Smooth muscle cell (in vitro differentiated cells): Measurements from ENCODE around the gene POMGNT2. TPM values are rescaled to one million over a fixed set of nuclear protein-coding genes. Genes with fewer than 3 reads are reported as not detected.

Experiments
- DNase-seq: peaks from one replicate; lab custom pipeline; 2025; ENCODE audit not compliant: unreplicated experiment; lab: John Stamatoyannopoulos, UW
- H2AFZ ChIP-seq: fragments of 200-600 bp; sonication (generic); 2 replicates; pipeline ENCODE4 v1.6.0; 2016; ENCODE audit warnings: antibody characterized with exemption, low read depth, mild to moderate bottlenecking
- H3F3A ChIP-seq: fragments of 200-600 bp; sonication (generic); 2 replicates; pipeline ENCODE4 v1.6.0; 2017; ENCODE audit warnings: antibody characterized with exemption, low read depth
- H3K27ac ChIP-seq: fragments of 200-600 bp; sonication (generic); 2 replicates; pipeline ENCODE4 v1.5.1; 2016; ENCODE audit warnings: low read depth, mild to moderate bottlenecking
- H3K27me3 ChIP-seq: fragments of 200-600 bp; sonication (generic); 2 replicates; pipeline ENCODE4 v1.6.1; 2016; ENCODE audit warnings: low read depth, mild to moderate bottlenecking
- H3K36me3 ChIP-seq: fragments of 200-600 bp; sonication (generic); 2 replicates; pipeline ENCODE4 v1.5.1; 2016; ENCODE audit warnings: low read depth
- H3K4me1 ChIP-seq: fragments of 200-600 bp; sonication (generic); 2 replicates; pipeline ENCODE4 v1.5.1; 2016; ENCODE audit warnings: low read depth
- H3K4me2 ChIP-seq: fragments of 200-600 bp; sonication (generic); 2 replicates; pipeline ENCODE4 v1.6.0; 2016; ENCODE audit warnings: mild to moderate bottlenecking
- H3K4me3 ChIP-seq: fragments of 200-600 bp; sonication (generic); 2 replicates; pipeline ENCODE4 v1.5.1; 2016; ENCODE audit warnings: mild to moderate bottlenecking
- H3K79me2 ChIP-seq: fragments of 200-600 bp; sonication (generic); 2 replicates; pipeline ENCODE4 v1.6.0; 2016; ENCODE audit warnings: low read depth, mild to moderate bottlenecking
- H3K9ac ChIP-seq: fragments of 200-600 bp; sonication (generic); 2 replicates; pipeline ENCODE4 v1.6.0; 2016; ENCODE audit warnings: low read depth
- H3K9me3 ChIP-seq: fragments of 200-600 bp; sonication (generic); replicated peaks from 2 replicates; pipeline ENCODE4 v1.5.1; 2016; ENCODE audit warnings: low read depth
- H4K20me1 ChIP-seq: fragments of 200-600 bp; sonication (generic); 2 replicates; pipeline ENCODE4 v1.6.0; 2016; ENCODE audit warnings: low read depth
- CTCF ChIP-seq: fragments of 200-600 bp; sonication (generic); IDR thresholded peaks from 2 replicates; pipeline ENCODE4 v1.5.1; 2017; ENCODE audit warnings: borderline replicate concordance, mild to moderate bottlenecking, antibody characterized with exemption; ENCODE audit not compliant: insufficient read depth, poor library complexity, severe bottlenecking
- WGBS: methylation state at CpG from one replicate; pipeline ENCODE4 v1.1.7; 2016; ENCODE audit warnings: low lambda C conversion rate; 5-methylcytosine and 5-hydroxymethylcytosine counted together
- polyA plus RNA-seq: library from polyadenylated mRNA; unstranded; fragments of >200 nt; fragmentation: Nextera tagmentation; extraction: Ambion mirVana; gene quantifications from 2 replicates; pipeline ENCODE4 v1.2.1, GENCODE V29; 2016
- total RNA-seq: library from RNA; depleted of rRNA; stranded (reverse); fragments of >200 nt; gene quantifications from 2 replicates; pipeline ENCODE4 v1.2.3, GENCODE V29; 2014

Gene POMGNT2
- total and polyA plus RNA-seq, 2 experiments from 2014 or later = 9.3 to 14.1 TPM

- DNase-seq = no peak
- no peak for TF ChIP-seq CTCF
- no peak overlapping the region for H3K9ac ChIP-seq
- no peaks in the 10 kb centered on the region for H3F3A ChIP-seq
- H3K27me3 ChIP-seq = peaks cover 6% of the 10 kb centered on the region
- H2AFZ ChIP-seq = no peak overlapping the region
- H3K36me3 ChIP-seq = no peaks in the 10 kb centered on the region
- WGBS = 60% methylated on average over 8 of the region's 8 CpGs
- H3K27ac ChIP-seq = no peak overlapping the region
- H3K4me3 ChIP-seq = no peak overlapping the region
- no peaks in the 10 kb centered on the region for H3K9me3 ChIP-seq
- no peaks in the 10 kb centered on the region for H4K20me1 ChIP-seq
- H3K79me2 ChIP-seq = no peaks in the 10 kb centered on the region
- H3K4me2 ChIP-seq = no peak overlapping the region
- no peaks in the 10 kb centered on the region for H3K4me1 ChIP-seq
Observed at GRCh38 chr3:43061101-43061895, 44.6 kb downstream of the POMGNT2 start.

GRCh38 chr3:43059456-43059855, 46.4 kb downstream of the POMGNT2 start:
- Histone ChIP-seq H3F3A (no peaks in the 10 kb centered on the region), H2AFZ (no peak overlapping the region), H3K4me1 (no peaks in the 10 kb centered on the region), H3K9ac (no peak overlapping the region), H3K36me3 (no peaks in the 10 kb centered on the region), H3K4me2 (no peak overlapping the region), H3K9me3 (no peaks in the 10 kb centered on the region), H3K79me2 (no peaks in the 10 kb centered on the region), H3K27ac (no peak overlapping the region), H3K4me3 (no peak overlapping the region), H4K20me1 (no peaks in the 10 kb centered on the region), H3K27me3 (peaks cover 6% of the 10 kb centered on the region)
- 89% methylated on average over 1 of the region's 1 CpG for WGBS
- TF ChIP-seq CTCF = no peak
- no peak for DNase-seq

- Histone ChIP-seq H3K4me3 (no peak overlapping the region), H3K36me3 (no peaks in the 10 kb centered on the region), H3K4me2 (no peak overlapping the region), H3K9ac (no peak overlapping the region), H3F3A (no peaks in the 10 kb centered on the region), H3K9me3 (no peaks in the 10 kb centered on the region), H4K20me1 (no peaks in the 10 kb centered on the region), H3K4me1 (no peaks in the 10 kb centered on the region), H3K79me2 (no peaks in the 10 kb centered on the region), H3K27ac (no peak overlapping the region), H3K27me3 (peaks cover 6% of the 10 kb centered on the region), H2AFZ (no peak overlapping the region)
- no peak for TF ChIP-seq CTCF
- WGBS = 87% methylated on average over 15 of the region's 15 CpGs
- no peak for DNase-seq
Observed at GRCh38 chr3:43055806-43056770, 49.8 kb downstream of the POMGNT2 start.
